ENCODE results near the gene CLSTN3. TPM values are rescaled to one million over a fixed set of nuclear protein-coding genes. Genes with fewer than 3 reads are reported as not detected.

The CLSTN3 gene
- total and polyA plus RNA-seq, 2 donors (not counting 1 experiment from before 2014, with no cell fraction given): 31.7 to 36.5 TPM

- no peak overlapping the region for H3K4me3 ChIP-seq (ENCODE audit: control extremely low read depth in 1 of 5, extremely low read depth in 1 of 5, insufficient read depth in 1 of 5, low read depth in 2 of 5, low read length in 4 of 5)
- no peak for ATAC-seq (ENCODE audit: low read depth)
- H3K4me3 Mint-ChIP-seq: no peak overlapping the region
- no peak for DNase-seq
- CTCF ChIA-PET: interaction anchor here (1.6 kb wide), 1 partner anchor 232 kb away, joined by 4 read pairs; no protein-coding TSS in a partner anchor
- peaks cover 2% of the 10 kb centered on the region for H3K4me1 Mint-ChIP-seq
- no peak overlapping the region for H2AFZ ChIP-seq (ENCODE audit: insufficient read depth, low read depth, low read length, poor library complexity, severe bottlenecking)
- H3K4me2 ChIP-seq (replicated peaks; ENCODE audit: low read depth, low read length, poor library complexity, severe bottlenecking): no peak overlapping the region
- H3K27me3 Mint-ChIP-seq: no peaks in the 10 kb centered on the region
- intact Hi-C loops (cut with micrococcal nuclease): no loop called here
- no peak for TF ChIP-seq CTCF (IDR thresholded peaks at IDR 0.05)
- no peak for TF ChIP-seq EZH2 (IDR thresholded peaks at IDR 0.05; ENCODE audit: borderline replicate concordance, insufficient read depth, low read depth, low read length, poor library complexity, severe bottlenecking)
- no peak overlapping the region for H3K27ac Mint-ChIP-seq
- peaks cover 4% of the 10 kb centered on the region for H3K9me3 Mint-ChIP-seq (ENCODE audit: insufficient read depth)
- H3K4me1 ChIP-seq (ENCODE audit: control insufficient read depth in 2 of 2, insufficient read depth in 2 of 2, low read length in 2 of 2): no peaks in the 10 kb centered on the region
- H3K9ac ChIP-seq (ENCODE audit: low read length): no peak overlapping the region
- H3K27me3 ChIP-seq (replicated peaks in 1 of 4; ENCODE audit: control extremely low read depth in 1 of 4, control insufficient read depth in 3 of 4, insufficient read depth in 4 of 4, low read length in 3 of 4): no peaks in the 10 kb centered on the region
- H3K36me3 ChIP-seq (replicated peaks in 1 of 2; ENCODE audit: control extremely low read depth in 1 of 2, control insufficient read depth in 1 of 2, extremely low read depth in 1 of 2, insufficient read depth in 2 of 2, low read length in 1 of 2): peaks cover 0 to 7% of the 10 kb centered on the region in 2 experiments
- POLR2A ChIA-PET: no interaction called here
- no peaks in the 10 kb centered on the region for H3K79me2 ChIP-seq (ENCODE audit: control insufficient read depth, insufficient read depth, low read length)
- H4K20me1 ChIP-seq (ENCODE audit: control insufficient read depth, insufficient read depth, low read length, poor library complexity, severe bottlenecking): no peaks in the 10 kb centered on the region
- no peak overlapping the region for H3K27ac ChIP-seq (ENCODE audit: low read length in 2 of 2)
- peaks cover 0 to 2% (median 0%) of the 10 kb centered on the region in 3 donors for H3K9me3 ChIP-seq (ENCODE audit: control extremely low read depth in 1 of 3, control insufficient read depth in 2 of 3, insufficient read depth in 1 of 3, low read length in 2 of 3)
- 95% methylated on average over 7 of the region's 10 CpGs for WGBS (ENCODE audit: insufficient coverage)
These were observed 28.5 kb upstream of the CLSTN3 start for GRCh38 chr12:7101694-7102131.

GRCh38 chr12:7102582-7102981 is 27.6 kb upstream of the CLSTN3 start:
- DNase-seq (no peak), ATAC-seq (ENCODE audit: low read depth) (no peak)
- H3K9ac ChIP-seq (ENCODE audit: low read length): no peak overlapping the region
- no peaks in the 10 kb centered on the region for H3K79me2 ChIP-seq (ENCODE audit: control insufficient read depth, insufficient read depth, low read length)
- ChIA-PET POLR2A (no interaction called here), CTCF (interaction anchor here (0.8 to 1.9 kb wide), 3 partner anchors 10 to 233 kb away, joined by 3 to 13 read pairs (median 4); no protein-coding TSS in a partner anchor)
- H3K36me3 ChIP-seq (replicated peaks in 1 of 2; ENCODE audit: control extremely low read depth in 1 of 2, control insufficient read depth in 1 of 2, extremely low read depth in 1 of 2, insufficient read depth in 2 of 2, low read length in 1 of 2): peaks cover 0 to 7% of the 10 kb centered on the region in 2 experiments
- Mint-ChIP-seq H3K27me3 (no peaks in the 10 kb centered on the region), H3K4me3 (no peak overlapping the region), H3K27ac (no peak overlapping the region), H3K9me3 (ENCODE audit: insufficient read depth) (peaks cover 4% of the 10 kb centered on the region), H3K4me1 (peaks cover 5% of the 10 kb centered on the region)
- H3K4me3 ChIP-seq (ENCODE audit: control extremely low read depth in 1 of 5, extremely low read depth in 1 of 5, insufficient read depth in 1 of 5, low read depth in 2 of 5, low read length in 4 of 5): no peak overlapping the region
- intact Hi-C loops (cut with micrococcal nuclease): no loop called here
- 59% methylated on average over 2 of the region's 3 CpGs for WGBS (ENCODE audit: insufficient coverage)
- H3K4me2 ChIP-seq (replicated peaks; ENCODE audit: low read depth, low read length, poor library complexity, severe bottlenecking): no peak overlapping the region
- H3K27me3 ChIP-seq (replicated peaks in 1 of 4; ENCODE audit: control extremely low read depth in 1 of 4, control insufficient read depth in 3 of 4, insufficient read depth in 4 of 4, low read length in 3 of 4): no peaks in the 10 kb centered on the region
- H3K27ac ChIP-seq (ENCODE audit: low read length in 2 of 2): no peak overlapping the region
- peaks cover 0 to 2% (median 0%) of the 10 kb centered on the region in 3 donors for H3K9me3 ChIP-seq (ENCODE audit: control extremely low read depth in 1 of 3, control insufficient read depth in 2 of 3, insufficient read depth in 1 of 3, low read length in 2 of 3)
- TF ChIP-seq EZH2 (IDR thresholded peaks at IDR 0.05; ENCODE audit: borderline replicate concordance, insufficient read depth, low read depth, low read length, poor library complexity, severe bottlenecking) (no peak), CTCF (IDR thresholded peaks at IDR 0.05) (no peak)
- peaks cover 0 to under 1% of the 10 kb centered on the region in 2 donors for H3K4me1 ChIP-seq (ENCODE audit: control insufficient read depth in 2 of 2, insufficient read depth in 2 of 2, low read length in 2 of 2)
- no peak overlapping the region for H2AFZ ChIP-seq (ENCODE audit: insufficient read depth, low read depth, low read length, poor library complexity, severe bottlenecking)
- no peaks in the 10 kb centered on the region for H4K20me1 ChIP-seq (ENCODE audit: control insufficient read depth, insufficient read depth, low read length, poor library complexity, severe bottlenecking)
